Activated naive CD8-positive, alpha-beta T cell treated with anti-CD3 and anti-CD28 coated beads, Interleukin-2, amount 50 U/mL, for 24 hours (primary cell): ENCODE data around the gene ZNF385C.
A peak's percentile ranks its signal among the peaks of the same experiment; 100 is the strongest.

ENCODE experiments used
- ATAC-seq: fragments of 150-1000 bp; cut with Tn5 transposase; one replicate; pipeline ENCODE4 v1.10.0; 2021
- DNase-seq: peaks from one replicate; pipeline ENCODE4 v3.0.0; 2021
- H3K27ac Mint-ChIP-seq: one replicate; pipeline ENCODE4 v1.8.0; 2021; ENCODE audit warnings: mild to moderate bottlenecking, mixed read lengths
- H3K27me3 Mint-ChIP-seq: one replicate; pipeline ENCODE4 v1.8.0; 2021; ENCODE audit warnings: mixed read lengths
- H3K36me3 Mint-ChIP-seq: one replicate; pipeline ENCODE4 v1.8.0; 2021; ENCODE audit warnings: low read depth, mixed read lengths
- H3K4me1 Mint-ChIP-seq: one replicate; pipeline ENCODE4 v1.8.0; 2021; ENCODE audit warnings: mixed read lengths
- H3K4me3 Mint-ChIP-seq: one replicate; pipeline ENCODE4 v1.8.0; 2021; ENCODE audit warnings: mild to moderate bottlenecking, moderate library complexity, mixed read lengths
- H3K9me3 Mint-ChIP-seq: one replicate; pipeline ENCODE4 v1.8.0; 2021; ENCODE audit warnings: mixed read lengths

Gene ZNF385C

DNA sequence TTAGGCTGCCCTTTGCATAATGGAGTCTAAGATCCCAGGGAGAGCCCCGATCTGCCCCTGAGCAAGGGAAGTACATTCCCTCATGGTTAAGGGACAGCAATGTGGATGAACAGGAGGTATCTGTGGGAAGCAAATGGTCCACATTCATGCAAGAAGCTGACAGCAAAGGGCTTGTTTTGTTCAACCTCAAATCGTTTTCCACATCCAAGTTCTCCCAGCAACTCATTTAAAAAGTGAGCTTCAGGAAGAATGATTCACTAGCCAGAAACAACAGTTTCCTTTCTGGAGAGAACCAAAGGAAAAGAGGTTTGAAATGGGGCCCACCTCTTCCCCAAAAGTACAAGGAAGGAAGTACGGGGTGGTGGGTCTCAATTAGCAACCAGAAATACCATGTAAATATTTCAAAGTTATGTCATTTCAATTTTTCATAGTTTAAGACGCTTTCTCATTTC lies 33.7 kb upstream of the ZNF385C start:
- Mint-ChIP-seq H3K4me1 (peaks cover 66% of the 10 kb centered on the region), H3K36me3 (peaks cover 36% of the 10 kb centered on the region), H3K27me3 (no peaks in the 10 kb centered on the region), H3K27ac (peak overlapping the region; percentile 32), H3K4me3 (no peak overlapping the region), H3K9me3 (no peaks in the 10 kb centered on the region)
- DNase-seq (no peak), ATAC-seq (no peak)

DNA sequence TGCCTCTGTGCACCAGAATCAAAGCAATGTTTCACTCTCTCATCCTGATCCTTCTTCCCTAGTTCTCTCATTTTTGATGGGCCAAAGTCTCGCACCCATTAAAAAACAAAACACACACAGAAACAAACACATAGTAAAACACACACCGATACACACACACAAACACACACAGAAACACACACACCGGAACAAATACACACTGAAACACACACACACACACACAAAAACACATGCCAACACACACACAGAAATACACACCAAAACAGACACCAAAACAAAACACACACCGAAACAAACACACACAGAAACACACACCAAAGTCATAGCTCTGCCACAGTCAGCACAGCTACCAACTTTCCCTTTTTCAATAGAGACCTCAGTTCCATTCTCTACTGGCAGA lies 33.0 kb upstream of the ZNF385C start:
- DNase-seq (no peak), ATAC-seq (no peak)
- Mint-ChIP-seq H3K27ac (peak overlapping the region; percentile 3), H3K4me3 (no peak overlapping the region), H3K27me3 (no peaks in the 10 kb centered on the region), H3K9me3 (no peaks in the 10 kb centered on the region), H3K4me1 (peaks cover 59% of the 10 kb centered on the region), H3K36me3 (peaks cover 42% of the 10 kb centered on the region)

DNA sequence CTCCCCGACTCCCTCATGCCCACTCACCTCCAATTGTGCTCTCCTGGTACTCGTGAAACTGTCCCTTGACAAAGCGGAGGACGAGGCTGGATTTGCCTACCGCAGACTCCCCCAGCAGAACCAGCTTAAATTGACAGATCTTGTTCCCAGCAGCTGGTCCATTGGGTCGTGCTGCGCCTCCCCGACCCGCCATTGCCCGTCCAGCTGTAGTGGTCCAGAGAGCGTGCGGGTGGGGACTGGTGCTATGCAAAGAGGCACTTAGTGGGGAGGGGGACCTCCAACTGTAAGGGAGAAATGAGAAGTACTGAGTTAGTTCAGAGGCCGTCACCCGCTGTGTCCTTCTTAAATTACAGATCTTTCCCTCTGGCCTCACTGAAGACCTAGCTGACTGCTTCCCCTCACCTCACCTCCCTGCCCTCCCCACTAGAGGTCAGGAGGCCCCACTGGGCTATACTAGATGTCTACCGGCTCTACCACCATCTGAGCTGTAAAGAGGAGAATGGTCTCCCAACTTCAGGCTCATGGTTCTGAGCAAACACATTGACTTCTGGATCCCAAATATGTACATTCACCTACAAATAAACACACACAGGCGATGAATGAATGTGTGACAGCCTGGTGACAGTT lies 32.1 kb upstream of the ZNF385C start:
- Mint-ChIP-seq H3K27me3 (no peaks in the 10 kb centered on the region), H3K27ac (peak overlapping the region; percentile 19), H3K9me3 (no peaks in the 10 kb centered on the region), H3K4me1 (peaks cover 51% of the 10 kb centered on the region), H3K4me3 (no peak overlapping the region), H3K36me3 (peaks cover 41% of the 10 kb centered on the region)
- no peak for DNase-seq
- ATAC-seq, result no peak

- Mint-ChIP-seq H3K36me3 (peaks cover 45% of the 10 kb centered on the region), H3K9me3 (no peaks in the 10 kb centered on the region), H3K27ac (peak overlapping the region; percentile 85), H3K4me3 (no peak overlapping the region), H3K4me1 (peaks cover 44% of the 10 kb centered on the region), H3K27me3 (no peaks in the 10 kb centered on the region)
- DNase-seq, result no peak
- no peak for ATAC-seq
Observed at GRCh38 chr17:42129109-42129837, 31.0 kb upstream of the ZNF385C start.

DNA sequence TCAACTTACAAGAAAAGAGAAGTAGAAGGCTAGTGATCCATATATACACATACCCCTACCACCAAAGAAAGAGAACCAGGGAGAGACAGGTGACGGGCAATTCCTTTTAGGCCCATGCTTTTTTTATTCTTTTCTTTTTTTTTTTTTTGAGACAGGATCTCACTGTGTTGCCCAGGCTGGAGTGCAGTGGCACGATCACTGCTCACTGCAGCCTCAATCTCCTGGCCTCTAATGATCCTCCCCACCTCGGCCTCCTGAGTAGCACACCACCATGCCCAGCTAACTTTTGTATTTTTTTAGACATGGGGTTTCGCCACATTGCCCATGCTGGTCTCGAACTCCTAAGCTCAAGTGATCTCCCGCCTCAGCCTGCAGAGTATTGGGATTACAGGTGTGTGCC lies 29.1 kb upstream of the ZNF385C start:
- Mint-ChIP-seq H3K4me1 (peaks cover 25% of the 10 kb centered on the region), H3K27ac (peak overlapping the region; percentile 1), H3K27me3 (no peaks in the 10 kb centered on the region), H3K36me3 (peaks cover 45% of the 10 kb centered on the region), H3K4me3 (no peak overlapping the region), H3K9me3 (no peaks in the 10 kb centered on the region)
- no peak for DNase-seq
- no peak for ATAC-seq

GRCh38 chr17:42126836-42127235 lies 28.6 kb upstream of the ZNF385C start:
- H3K36me3 Mint-ChIP-seq, result peaks cover 45% of the 10 kb centered on the region
- peaks cover 19% of the 10 kb centered on the region for H3K4me1 Mint-ChIP-seq
- H3K27ac Mint-ChIP-seq, result peak overlapping the region; percentile 1
- no peak for DNase-seq
- ATAC-seq, result no peak
- H3K27me3 Mint-ChIP-seq, result no peaks in the 10 kb centered on the region
- no peak overlapping the region for H3K4me3 Mint-ChIP-seq
- no peaks in the 10 kb centered on the region for H3K9me3 Mint-ChIP-seq

DNA sequence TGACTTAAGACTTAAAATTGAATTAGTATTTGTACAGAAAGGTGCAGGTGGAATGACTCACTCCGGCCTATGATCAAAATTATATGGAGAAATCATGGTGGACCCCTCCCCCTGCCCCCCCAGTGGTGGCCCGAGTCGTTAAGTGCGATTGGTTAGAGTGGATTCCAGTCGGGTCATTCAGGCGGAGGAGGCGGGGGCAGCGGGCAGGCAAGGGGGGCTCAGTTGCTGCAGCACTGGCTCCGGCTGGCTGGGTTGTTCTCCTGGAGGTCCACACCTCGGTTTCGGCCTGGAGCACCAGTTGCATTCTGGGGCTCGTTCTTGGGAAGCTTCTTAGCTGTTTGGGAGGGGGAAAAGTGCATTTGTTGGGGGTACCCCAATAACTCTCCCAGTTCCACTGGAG lies 27.3 kb upstream of the ZNF385C start:
- H3K27me3 Mint-ChIP-seq, result no peaks in the 10 kb centered on the region
- H3K9me3 Mint-ChIP-seq, result no peaks in the 10 kb centered on the region
- ATAC-seq (no peak), DNase-seq (no peak)
- no peak overlapping the region for H3K4me3 Mint-ChIP-seq
- peaks cover 38% of the 10 kb centered on the region for H3K36me3 Mint-ChIP-seq
- peaks cover 15% of the 10 kb centered on the region for H3K4me1 Mint-ChIP-seq
- H3K27ac Mint-ChIP-seq, result no peak overlapping the region

GRCh38 chr17:42124256-42124655 lies 26.0 kb upstream of the ZNF385C start:
- peaks cover 27% of the 10 kb centered on the region for H3K4me1 Mint-ChIP-seq
- H3K36me3 Mint-ChIP-seq, result peaks cover 28% of the 10 kb centered on the region
- DNase-seq, result no peak
- no peaks in the 10 kb centered on the region for H3K27me3 Mint-ChIP-seq
- ATAC-seq, result no peak
- no peaks in the 10 kb centered on the region for H3K9me3 Mint-ChIP-seq
- H3K4me3 Mint-ChIP-seq, result no peak overlapping the region
- H3K27ac Mint-ChIP-seq, result no peak overlapping the region

DNA sequence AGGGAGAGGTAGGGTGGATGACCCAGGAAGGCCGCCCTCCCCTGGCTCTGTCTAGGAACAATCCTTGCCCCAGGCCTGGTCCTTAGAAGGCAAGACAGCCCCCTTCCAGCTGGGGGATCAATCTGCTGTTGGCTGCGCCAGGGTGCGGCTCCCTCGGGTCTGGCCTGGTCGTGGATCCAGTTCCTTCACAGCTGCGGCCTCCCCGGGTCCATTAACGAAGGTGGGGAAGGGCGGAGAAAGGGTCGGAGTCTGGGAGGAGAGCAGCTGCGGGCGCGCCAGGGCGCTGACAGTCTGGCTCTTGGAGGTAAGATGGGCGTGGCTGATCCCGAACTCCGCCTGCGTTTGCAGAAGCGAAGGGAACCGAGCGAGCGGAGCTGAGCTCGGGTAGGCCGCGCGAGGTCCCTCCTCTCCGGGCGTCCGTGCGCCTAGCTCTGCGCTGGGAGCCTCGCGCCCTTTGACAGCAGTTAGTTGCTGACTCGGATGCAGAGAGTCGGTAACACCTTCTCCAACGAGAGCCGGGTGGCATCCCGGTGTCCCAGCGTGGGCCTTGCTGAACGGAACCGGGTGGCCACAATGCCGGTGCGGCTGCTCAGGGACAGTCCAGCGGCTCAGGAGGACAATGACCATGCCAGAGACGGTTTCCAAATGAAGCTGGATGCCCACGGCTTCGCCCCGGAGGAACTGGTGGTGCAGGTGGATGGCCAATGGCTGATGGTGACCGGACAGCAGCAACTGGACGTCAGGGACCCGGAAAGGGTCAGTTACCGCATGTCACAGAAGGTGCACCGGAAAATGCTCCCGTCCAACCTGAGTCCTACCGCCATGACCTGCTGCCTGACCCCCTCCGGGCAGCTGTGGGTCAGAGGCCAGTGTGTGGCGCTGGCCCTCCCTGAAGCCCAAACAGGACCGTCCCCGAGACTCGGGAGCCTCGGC lies 24.4 kb upstream of the ZNF385C start, which contains the start of gene HSPB9:
TSS of gene HSPB9 (plus strand) at position 434 of the 933 bp plus-strand sequence. CDS start at position 481, 47 bp downstream.
- Mint-ChIP-seq H3K4me1 (peaks cover 26% of the 10 kb centered on the region), H3K27ac (peak within 1 kb of the TSS; percentile 81), H3K36me3 (peaks cover 22% of the 10 kb centered on the region), H3K4me3 (peak within 1 kb of the TSS; percentile 70), H3K9me3 (no peaks in the 10 kb centered on the region), H3K27me3 (no peaks in the 10 kb centered on the region)
- DNase-seq (no peak), ATAC-seq (no peak)

- ATAC-seq (peak; percentile 88), DNase-seq (peak; percentile 83)
- H3K27ac Mint-ChIP-seq, result peak within 1 kb of the TSS; percentile 81
- peaks cover 35% of the 10 kb centered on the region for H3K4me1 Mint-ChIP-seq
- peaks cover 19% of the 10 kb centered on the region for H3K36me3 Mint-ChIP-seq
- H3K4me3 Mint-ChIP-seq, result peak within 1 kb of the TSS; percentile 70
- H3K27me3 Mint-ChIP-seq, result no peaks in the 10 kb centered on the region
- H3K9me3 Mint-ChIP-seq, result no peaks in the 10 kb centered on the region
Observed at GRCh38 chr17:42120770-42121769, 22.8 kb upstream of the ZNF385C start, which contains the start of gene KAT2A. Gene KAT2A (minus strand): TSS chr17:42121367. CDS start chr17:42121304, 63 bp downstream.

DNA sequence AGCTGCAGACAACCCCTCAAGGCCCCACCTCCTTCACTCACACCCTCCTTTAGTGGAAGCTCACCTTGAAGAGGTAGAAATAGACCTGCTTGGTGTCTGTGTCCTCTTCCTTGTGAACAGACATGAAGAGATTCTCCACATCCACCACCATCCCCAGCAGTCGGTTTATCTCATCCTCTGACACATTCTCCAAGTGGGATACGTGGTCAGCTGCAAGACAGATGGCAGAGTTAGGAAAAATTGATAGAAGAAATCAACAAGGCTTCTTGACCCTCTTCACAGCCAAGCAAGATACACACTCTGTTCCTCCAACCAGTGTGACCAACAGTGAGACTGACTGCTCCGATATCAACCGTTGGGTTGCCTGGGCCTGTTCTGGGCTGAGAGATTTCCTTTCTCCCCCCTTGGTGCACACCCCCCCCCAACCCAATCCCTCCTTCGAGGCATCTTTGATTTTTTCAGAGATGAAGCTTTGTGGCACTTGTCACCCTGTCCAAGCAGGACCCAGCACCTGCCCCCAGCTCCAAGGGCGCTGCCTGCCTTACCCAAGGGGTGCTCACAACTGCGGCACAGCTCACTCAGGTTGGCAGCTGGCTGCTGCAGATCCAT lies 22.0 kb upstream of the ZNF385C start:
- Mint-ChIP-seq H3K4me3 (peak overlapping the region; percentile 70), H3K27me3 (no peaks in the 10 kb centered on the region), H3K4me1 (peaks cover 37% of the 10 kb centered on the region), H3K9me3 (no peaks in the 10 kb centered on the region), H3K27ac (no peak overlapping the region), H3K36me3 (peaks cover 23% of the 10 kb centered on the region)
- DNase-seq, result no peak
- peak; percentile 1 for ATAC-seq

DNA sequence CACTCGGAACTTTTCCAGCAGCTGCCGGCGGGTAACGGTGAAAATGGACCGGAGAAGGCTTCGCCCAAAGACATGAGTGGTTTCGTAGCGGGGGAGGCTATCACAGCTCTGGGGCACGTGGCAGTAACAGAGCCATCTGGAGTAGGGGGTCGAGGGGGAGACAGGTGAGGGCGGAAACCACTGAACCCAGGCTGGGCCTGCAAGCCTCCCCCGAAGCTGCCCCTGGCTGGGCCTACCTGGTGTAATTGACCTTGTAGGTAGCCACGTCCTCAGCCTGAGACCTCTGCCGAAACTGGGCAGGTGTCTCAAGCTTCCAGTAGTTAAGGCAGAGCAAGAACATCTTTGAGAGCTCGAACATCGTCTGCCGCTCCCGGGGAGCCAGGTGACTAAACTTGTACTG lies 21.0 kb upstream of the ZNF385C start:
- Mint-ChIP-seq H3K9me3 (no peaks in the 10 kb centered on the region), H3K27ac (no peak overlapping the region), H3K4me3 (no peak overlapping the region), H3K36me3 (peaks cover 19% of the 10 kb centered on the region), H3K4me1 (peaks cover 37% of the 10 kb centered on the region), H3K27me3 (no peaks in the 10 kb centered on the region)
- DNase-seq, result no peak
- ATAC-seq, result no peak

- Mint-ChIP-seq H3K9me3 (no peaks in the 10 kb centered on the region), H3K4me1 (peaks cover 37% of the 10 kb centered on the region), H3K36me3 (peaks cover 19% of the 10 kb centered on the region), H3K27ac (peak overlapping the region; percentile 68), H3K27me3 (no peaks in the 10 kb centered on the region), H3K4me3 (peak overlapping the region; percentile 53)
- peak; percentile 64 for DNase-seq
- ATAC-seq, result peak; percentile 16
Observed at GRCh38 chr17:42118545-42118944, 20.3 kb upstream of the ZNF385C start.
